PFSK-1 (cell line): ENCODE measurements around the gene ABHD4.

ENCODE experiments used
- FOXP2 ChIP-seq: optimal IDR thresholded peaks from 2 replicates; pipeline ENCODE3; 2011; ENCODE audit warnings: borderline replicate concordance, control low read depth, inconsistent platforms; ENCODE audit not compliant: insufficient read depth; ENCODE audit errors: extremely low read length, extremely low read depth
- POLR2AphosphoS5 ChIP-seq: IDR thresholded peaks from 2 replicates; pipeline ENCODE4 v1.6.1; 2012; ENCODE audit warnings: low read depth, mild to moderate bottlenecking, control low read depth, low read length, moderate library complexity
- SIN3A ChIP-seq: IDR thresholded peaks from 2 replicates; pipeline ENCODE4 v1.6.1; 2012; ENCODE audit warnings: mild to moderate bottlenecking, low read length, moderate library complexity, borderline replicate concordance; ENCODE audit not compliant: insufficient read depth
- TAF1 ChIP-seq: IDR thresholded peaks from 2 replicates; pipeline ENCODE4 v1.6.1; 2012; ENCODE audit warnings: low read length, control low read depth, borderline replicate concordance; ENCODE audit not compliant: insufficient read depth
- TF ChIP-seq, protein P1 (sequence below), 2 experiments: IDR thresholded peaks; 2 replicates each; pipeline versions ENCODE4 v1.6.1 to v1.8.0; 2011 to 2012; ENCODE audit warnings: low read depth in 2 of 2, low read length in 2 of 2, control low read depth in 1 of 2, inconsistent platforms in 1 of 2, mild to moderate bottlenecking in 1 of 2, moderate library complexity in 1 of 2; ENCODE audit not compliant: insufficient read depth in 1 of 2

ABHD4 gene

DNA sequence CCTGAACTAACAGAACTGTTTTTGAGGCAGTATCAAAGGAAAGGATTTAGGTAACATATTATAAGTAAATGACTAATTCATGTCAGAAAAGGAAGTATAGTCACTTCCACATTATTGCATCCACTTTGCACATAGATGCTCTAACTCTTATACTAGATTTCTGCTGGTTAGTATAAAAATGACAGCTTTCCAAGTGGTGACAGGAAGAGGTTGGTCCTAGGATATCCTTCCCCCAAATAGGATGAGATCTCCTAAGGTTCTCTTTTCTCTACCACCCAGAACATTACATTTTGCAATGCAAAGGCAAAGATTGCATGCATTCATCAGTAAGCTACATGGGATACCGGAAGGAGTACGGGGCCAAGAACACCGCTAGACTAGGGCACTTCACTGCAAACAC is 24.3 kb upstream of the ABHD4 start:
- TF ChIP-seq TAF1 (no peak), SIN3A (no peak), POLR2AphosphoS5 (no peak), FOXP2 (no peak)
- TF ChIP-seq, protein P1, sequence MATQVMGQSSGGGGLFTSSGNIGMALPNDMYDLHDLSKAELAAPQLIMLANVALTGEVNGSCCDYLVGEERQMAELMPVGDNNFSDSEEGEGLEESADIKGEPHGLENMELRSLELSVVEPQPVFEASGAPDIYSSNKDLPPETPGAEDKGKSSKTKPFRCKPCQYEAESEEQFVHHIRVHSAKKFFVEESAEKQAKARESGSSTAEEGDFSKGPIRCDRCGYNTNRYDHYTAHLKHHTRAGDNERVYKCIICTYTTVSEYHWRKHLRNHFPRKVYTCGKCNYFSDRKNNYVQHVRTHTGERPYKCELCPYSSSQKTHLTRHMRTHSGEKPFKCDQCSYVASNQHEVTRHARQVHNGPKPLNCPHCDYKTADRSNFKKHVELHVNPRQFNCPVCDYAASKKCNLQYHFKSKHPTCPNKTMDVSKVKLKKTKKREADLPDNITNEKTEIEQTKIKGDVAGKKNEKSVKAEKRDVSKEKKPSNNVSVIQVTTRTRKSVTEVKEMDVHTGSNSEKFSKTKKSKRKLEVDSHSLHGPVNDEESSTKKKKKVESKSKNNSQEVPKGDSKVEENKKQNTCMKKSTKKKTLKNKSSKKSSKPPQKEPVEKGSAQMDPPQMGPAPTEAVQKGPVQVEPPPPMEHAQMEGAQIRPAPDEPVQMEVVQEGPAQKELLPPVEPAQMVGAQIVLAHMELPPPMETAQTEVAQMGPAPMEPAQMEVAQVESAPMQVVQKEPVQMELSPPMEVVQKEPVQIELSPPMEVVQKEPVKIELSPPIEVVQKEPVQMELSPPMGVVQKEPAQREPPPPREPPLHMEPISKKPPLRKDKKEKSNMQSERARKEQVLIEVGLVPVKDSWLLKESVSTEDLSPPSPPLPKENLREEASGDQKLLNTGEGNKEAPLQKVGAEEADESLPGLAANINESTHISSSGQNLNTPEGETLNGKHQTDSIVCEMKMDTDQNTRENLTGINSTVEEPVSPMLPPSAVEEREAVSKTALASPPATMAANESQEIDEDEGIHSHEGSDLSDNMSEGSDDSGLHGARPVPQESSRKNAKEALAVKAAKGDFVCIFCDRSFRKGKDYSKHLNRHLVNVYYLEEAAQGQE (IDR thresholded peaks at IDR 0.05; ENCODE audit: insufficient read depth in 1 of 2, low read depth in 2 of 2, low read length in 2 of 2), result no peak

- TF ChIP-seq SIN3A (no peak), FOXP2 (no peak), TAF1 (no peak), POLR2AphosphoS5 (no peak)
- TF ChIP-seq, protein P1 (IDR thresholded peaks at IDR 0.05; ENCODE audit: insufficient read depth in 1 of 2, low read depth in 2 of 2, low read length in 2 of 2), result no peak
Measured at GRCh38 chr14:22577334-22577908, 20.7 kb upstream of the ABHD4 start.

DNA sequence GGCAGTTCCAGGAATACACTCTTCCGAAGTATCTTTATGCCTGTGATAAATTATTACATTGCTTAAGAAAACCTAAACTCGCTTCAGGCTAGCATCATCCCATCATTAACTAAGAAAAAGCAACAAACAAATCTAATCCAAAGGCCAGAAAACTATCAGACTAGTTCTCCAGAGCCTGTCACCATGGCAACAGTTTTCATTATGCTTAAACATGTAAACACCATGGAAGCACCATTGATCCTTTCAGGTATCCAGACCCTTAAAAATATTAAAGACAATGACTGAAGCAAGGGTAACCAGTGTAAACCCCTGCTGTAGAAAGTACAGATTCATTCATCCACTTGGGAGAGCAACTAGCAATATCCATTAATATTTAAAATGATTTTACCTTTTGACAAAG is 18.9 kb upstream of the ABHD4 start:
- TF ChIP-seq, protein P1 (IDR thresholded peaks at IDR 0.05; ENCODE audit: insufficient read depth in 1 of 2, low read depth in 2 of 2, low read length in 2 of 2), result no peak
- TF ChIP-seq FOXP2, result no peak

- TF ChIP-seq POLR2AphosphoS5 (no peak), FOXP2 (no peak), TAF1 (no peak), SIN3A (no peak)
- TF ChIP-seq, protein P1 (IDR thresholded peaks at IDR 0.05; ENCODE audit: insufficient read depth in 1 of 2, low read depth in 2 of 2, low read length in 2 of 2), result no peak
Measured at GRCh38 chr14:22579881-22580280, 18.2 kb upstream of the ABHD4 start.

GRCh38 chr14:22580625-22581024 is 17.5 kb upstream of the ABHD4 start:
- no peak for TF ChIP-seq SIN3A
- TF ChIP-seq, protein P1 (IDR thresholded peaks at IDR 0.05; ENCODE audit: insufficient read depth in 1 of 2, low read depth in 2 of 2, low read length in 2 of 2), result no peak
- TF ChIP-seq TAF1, result no peak
- no peak for TF ChIP-seq POLR2AphosphoS5
- no peak for TF ChIP-seq FOXP2
